ENCODE measurements around the gene NLRC3.

DNA sequence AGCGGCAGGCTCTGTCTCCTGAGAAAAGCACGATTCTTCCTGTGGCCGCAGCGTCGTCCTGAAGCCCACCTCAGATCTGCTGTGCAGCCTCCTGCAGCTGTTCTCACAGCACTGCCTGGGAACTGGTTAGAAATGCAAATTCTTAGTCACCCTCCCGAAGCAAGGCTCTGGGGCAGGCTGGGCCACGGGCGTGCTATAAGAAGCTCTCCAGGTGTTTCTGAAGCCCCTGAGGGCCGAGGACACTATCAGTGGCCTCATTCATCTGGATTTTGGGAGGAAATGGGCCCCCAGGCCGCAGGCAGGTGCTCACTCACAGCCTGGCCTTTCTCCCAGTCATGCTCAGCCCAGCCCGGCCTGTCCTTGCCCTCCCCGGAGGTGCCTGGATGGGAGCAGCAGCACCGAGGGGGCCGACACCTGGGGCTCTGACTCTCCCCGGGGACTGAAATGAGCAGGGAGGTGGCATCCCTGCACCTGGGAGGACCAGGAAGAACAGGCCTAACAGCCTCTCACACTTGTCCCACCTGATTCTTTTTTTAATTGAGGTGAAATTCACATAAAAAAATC, 10.4 kb upstream of the NLRC3 start:
- TF ChIP-seq SP2 (tag by site-specific recombination; IDR thresholded peaks at IDR 0.05) (no peak), ZBTB21 (tag by site-specific recombination; IDR thresholded peaks at IDR 0.05) (no peak), ZNF701 (tag by site-specific recombination; IDR thresholded peaks at IDR 0.05) (no peak), ZNF121 (tag by site-specific recombination; IDR thresholded peaks at IDR 0.05) (no peak)
- TF ChIP-seq, protein P1, sequence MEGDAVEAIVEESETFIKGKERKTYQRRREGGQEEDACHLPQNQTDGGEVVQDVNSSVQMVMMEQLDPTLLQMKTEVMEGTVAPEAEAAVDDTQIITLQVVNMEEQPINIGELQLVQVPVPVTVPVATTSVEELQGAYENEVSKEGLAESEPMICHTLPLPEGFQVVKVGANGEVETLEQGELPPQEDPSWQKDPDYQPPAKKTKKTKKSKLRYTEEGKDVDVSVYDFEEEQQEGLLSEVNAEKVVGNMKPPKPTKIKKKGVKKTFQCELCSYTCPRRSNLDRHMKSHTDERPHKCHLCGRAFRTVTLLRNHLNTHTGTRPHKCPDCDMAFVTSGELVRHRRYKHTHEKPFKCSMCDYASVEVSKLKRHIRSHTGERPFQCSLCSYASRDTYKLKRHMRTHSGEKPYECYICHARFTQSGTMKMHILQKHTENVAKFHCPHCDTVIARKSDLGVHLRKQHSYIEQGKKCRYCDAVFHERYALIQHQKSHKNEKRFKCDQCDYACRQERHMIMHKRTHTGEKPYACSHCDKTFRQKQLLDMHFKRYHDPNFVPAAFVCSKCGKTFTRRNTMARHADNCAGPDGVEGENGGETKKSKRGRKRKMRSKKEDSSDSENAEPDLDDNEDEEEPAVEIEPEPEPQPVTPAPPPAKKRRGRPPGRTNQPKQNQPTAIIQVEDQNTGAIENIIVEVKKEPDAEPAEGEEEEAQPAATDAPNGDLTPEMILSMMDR (tag by site-specific recombination; IDR thresholded peaks at IDR 0.05) = no peak
- TF ChIP-seq, protein P2, sequence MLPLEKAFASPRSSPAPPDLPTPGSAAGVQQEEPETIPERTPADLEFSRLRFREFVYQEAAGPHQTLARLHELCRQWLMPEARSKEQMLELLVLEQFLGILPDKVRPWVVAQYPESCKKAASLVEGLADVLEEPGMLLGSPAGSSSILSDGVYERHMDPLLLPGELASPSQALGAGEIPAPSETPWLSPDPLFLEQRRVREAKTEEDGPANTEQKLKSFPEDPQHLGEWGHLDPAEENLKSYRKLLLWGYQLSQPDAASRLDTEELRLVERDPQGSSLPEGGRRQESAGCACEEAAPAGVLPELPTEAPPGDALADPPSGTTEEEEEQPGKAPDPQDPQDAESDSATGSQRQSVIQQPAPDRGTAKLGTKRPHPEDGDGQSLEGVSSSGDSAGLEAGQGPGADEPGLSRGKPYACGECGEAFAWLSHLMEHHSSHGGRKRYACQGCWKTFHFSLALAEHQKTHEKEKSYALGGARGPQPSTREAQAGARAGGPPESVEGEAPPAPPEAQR (tag by site-specific recombination; IDR thresholded peaks at IDR 0.05) = no peak
- TF ChIP-seq, protein P3, sequence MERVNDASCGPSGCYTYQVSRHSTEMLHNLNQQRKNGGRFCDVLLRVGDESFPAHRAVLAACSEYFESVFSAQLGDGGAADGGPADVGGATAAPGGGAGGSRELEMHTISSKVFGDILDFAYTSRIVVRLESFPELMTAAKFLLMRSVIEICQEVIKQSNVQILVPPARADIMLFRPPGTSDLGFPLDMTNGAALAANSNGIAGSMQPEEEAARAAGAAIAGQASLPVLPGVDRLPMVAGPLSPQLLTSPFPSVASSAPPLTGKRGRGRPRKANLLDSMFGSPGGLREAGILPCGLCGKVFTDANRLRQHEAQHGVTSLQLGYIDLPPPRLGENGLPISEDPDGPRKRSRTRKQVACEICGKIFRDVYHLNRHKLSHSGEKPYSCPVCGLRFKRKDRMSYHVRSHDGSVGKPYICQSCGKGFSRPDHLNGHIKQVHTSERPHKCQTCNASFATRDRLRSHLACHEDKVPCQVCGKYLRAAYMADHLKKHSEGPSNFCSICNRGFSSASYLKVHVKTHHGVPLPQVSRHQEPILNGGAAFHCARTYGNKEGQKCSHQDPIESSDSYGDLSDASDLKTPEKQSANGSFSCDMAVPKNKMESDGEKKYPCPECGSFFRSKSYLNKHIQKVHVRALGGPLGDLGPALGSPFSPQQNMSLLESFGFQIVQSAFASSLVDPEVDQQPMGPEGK (tag by site-specific recombination; IDR thresholded peaks at IDR 0.05) = no peak
